H1 (cell line): ENCODE results near the gene FCMR.

Experiments used
- EZH2 ChIP-seq: fragments of 200-600 bp; sonication (generic); IDR thresholded peaks from 2 replicates; pipeline ENCODE4 v1.7.1; 2012; ENCODE audit warnings: low read depth, mild to moderate bottlenecking, moderate library complexity, low read length, inconsistent platforms; ENCODE audit not compliant: severe bottlenecking
- HDAC2 ChIP-seq, 2 experiments: fragments of 300-600 bp in 1 of 2; sonication (generic) in 1 of 2; IDR thresholded peaks; 2 replicates each; pipeline ENCODE4 v1.6.1; 2011 to 2012; ENCODE audit warnings: low read depth in 2 of 2, low read length in 2 of 2, mild to moderate bottlenecking in 2 of 2, moderate library complexity in 2 of 2, borderline replicate concordance in 1 of 2, inconsistent platforms in 1 of 2
- TF ChIP-seq, protein P1 (sequence below), 3 experiments: IDR thresholded peaks; 1 replicate in 2 of 3; 2 replicates in 1 of 3; pipeline versions ENCODE4 v1.5.1 to v1.6.1; 2011; ENCODE audit warnings: low read length in 3 of 3, mild to moderate bottlenecking in 3 of 3, inconsistent platforms in 2 of 3, low read depth in 1 of 3, moderate library complexity in 1 of 3; ENCODE audit not compliant: insufficient read depth in 1 of 3; ENCODE audit errors: control extremely low read depth in 1 of 3

- TF ChIP-seq, protein P1, sequence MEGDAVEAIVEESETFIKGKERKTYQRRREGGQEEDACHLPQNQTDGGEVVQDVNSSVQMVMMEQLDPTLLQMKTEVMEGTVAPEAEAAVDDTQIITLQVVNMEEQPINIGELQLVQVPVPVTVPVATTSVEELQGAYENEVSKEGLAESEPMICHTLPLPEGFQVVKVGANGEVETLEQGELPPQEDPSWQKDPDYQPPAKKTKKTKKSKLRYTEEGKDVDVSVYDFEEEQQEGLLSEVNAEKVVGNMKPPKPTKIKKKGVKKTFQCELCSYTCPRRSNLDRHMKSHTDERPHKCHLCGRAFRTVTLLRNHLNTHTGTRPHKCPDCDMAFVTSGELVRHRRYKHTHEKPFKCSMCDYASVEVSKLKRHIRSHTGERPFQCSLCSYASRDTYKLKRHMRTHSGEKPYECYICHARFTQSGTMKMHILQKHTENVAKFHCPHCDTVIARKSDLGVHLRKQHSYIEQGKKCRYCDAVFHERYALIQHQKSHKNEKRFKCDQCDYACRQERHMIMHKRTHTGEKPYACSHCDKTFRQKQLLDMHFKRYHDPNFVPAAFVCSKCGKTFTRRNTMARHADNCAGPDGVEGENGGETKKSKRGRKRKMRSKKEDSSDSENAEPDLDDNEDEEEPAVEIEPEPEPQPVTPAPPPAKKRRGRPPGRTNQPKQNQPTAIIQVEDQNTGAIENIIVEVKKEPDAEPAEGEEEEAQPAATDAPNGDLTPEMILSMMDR (IDR thresholded peaks at IDR 0.05; ENCODE audit: control extremely low read depth in 1 of 3, insufficient read depth in 1 of 3, low read depth in 1 of 3, low read length in 3 of 3): no peak
- no peak for TF ChIP-seq HDAC2 (IDR thresholded peaks at IDR 0.05; ENCODE audit: borderline replicate concordance in 1 of 2, low read depth in 2 of 2, low read length in 2 of 2)
- TF ChIP-seq EZH2: no peak
Observed at GRCh38 chr1:206896261-206896660, 25.5 kb downstream of the FCMR start.
